SK-N-SH treated with all-trans-retinoic acid at 6 μM for 48 hours (cell line): ENCODE measurements around the gene ADAMTS17.

Source experiments
- BACH2 ChIP-seq: fragments of 250-450 bp; sonication (Bioruptor Pico); IDR thresholded peaks from 2 replicates; pipeline ENCODE4 v1.9.0; 2021; ENCODE audit warnings: mild to moderate bottlenecking, borderline replicate concordance
- CSDC2 ChIP-seq: fragments of 250-450 bp; sonication (Bioruptor Pico); IDR thresholded peaks from 2 replicates; pipeline ENCODE4 v1.5.0; 2020; ENCODE audit warnings: mild to moderate bottlenecking, moderate library complexity
- ESRRG ChIP-seq: fragments of 250-450 bp; sonication (Bioruptor Pico); IDR thresholded peaks from 2 replicates; pipeline ENCODE4 v1.6.1; 2021; ENCODE audit warnings: mild to moderate bottlenecking
- ISL1 ChIP-seq: fragments of 250-450 bp; sonication (Bioruptor Pico); IDR thresholded peaks from 2 replicates; pipeline ENCODE4 v2.1.2; 2022; ENCODE audit warnings: mild to moderate bottlenecking, moderate library complexity
- RARB ChIP-seq: fragments of 250-450 bp; sonication (Bioruptor Pico); IDR thresholded peaks from 2 replicates; pipeline ENCODE4 v1.8.0; 2021; ENCODE audit warnings: mild to moderate bottlenecking, moderate library complexity
- SNAI2 ChIP-seq: fragments of 250-450 bp; sonication (Bioruptor Pico); IDR thresholded peaks from 2 replicates; pipeline ENCODE4 v1.5.0; 2020; ENCODE audit warnings: mild to moderate bottlenecking, moderate library complexity
- TOX ChIP-seq: fragments of 250-450 bp; sonication (Bioruptor Pico); IDR thresholded peaks from 2 replicates; pipeline ENCODE4 v1.8.0; 2021; ENCODE audit warnings: mild to moderate bottlenecking, moderate library complexity, borderline replicate concordance
- ZC3H10 ChIP-seq: fragments of 250-450 bp; sonication (Bioruptor Pico); IDR thresholded peaks from 2 replicates; pipeline ENCODE4 v1.5.1; 2021; ENCODE audit warnings: mild to moderate bottlenecking, moderate library complexity
- ZNF70 ChIP-seq: fragments of 450-650 bp; formaldehyde crosslinking; IDR thresholded peaks from 2 replicates; pipeline ENCODE4 v1.5.0; 2020; ENCODE audit warnings: mild to moderate bottlenecking, moderate library complexity
- TF ChIP-seq, protein P1 (sequence below): fragments of 250-450 bp; sonication (Bioruptor Pico); IDR thresholded peaks from 2 replicates; pipeline ENCODE4 v1.8.0; 2020; ENCODE audit warnings: mild to moderate bottlenecking, moderate library complexity, borderline replicate concordance

DNA sequence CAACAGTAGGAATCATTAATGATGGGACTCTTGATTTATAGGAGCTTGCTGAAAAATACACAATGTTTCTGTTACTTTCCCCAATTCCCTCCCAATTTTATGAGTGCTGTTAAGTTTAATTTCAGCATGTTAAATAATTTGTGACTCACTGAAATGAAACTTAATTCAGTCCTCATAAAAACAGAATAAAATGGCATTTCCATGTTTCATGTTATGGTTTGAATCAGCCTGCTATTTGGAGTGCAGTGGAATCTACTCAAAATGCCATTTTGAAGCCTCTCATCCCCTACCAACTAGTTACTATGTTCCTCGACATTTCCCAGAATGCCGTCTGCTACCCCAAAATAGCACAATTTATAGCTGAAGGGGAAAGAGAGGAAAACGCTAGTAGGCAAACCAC is 237.5 kb downstream of the ADAMTS17 start:
- TF ChIP-seq ZC3H10: no peak
- TF ChIP-seq ESRRG: no peak
- TF ChIP-seq TOX (CRISPR knock-in tag): no peak
- no peak for TF ChIP-seq ZNF70 (CRISPR knock-in tag)
- TF ChIP-seq BACH2 (CRISPR knock-in tag): no peak
- TF ChIP-seq, protein P1, sequence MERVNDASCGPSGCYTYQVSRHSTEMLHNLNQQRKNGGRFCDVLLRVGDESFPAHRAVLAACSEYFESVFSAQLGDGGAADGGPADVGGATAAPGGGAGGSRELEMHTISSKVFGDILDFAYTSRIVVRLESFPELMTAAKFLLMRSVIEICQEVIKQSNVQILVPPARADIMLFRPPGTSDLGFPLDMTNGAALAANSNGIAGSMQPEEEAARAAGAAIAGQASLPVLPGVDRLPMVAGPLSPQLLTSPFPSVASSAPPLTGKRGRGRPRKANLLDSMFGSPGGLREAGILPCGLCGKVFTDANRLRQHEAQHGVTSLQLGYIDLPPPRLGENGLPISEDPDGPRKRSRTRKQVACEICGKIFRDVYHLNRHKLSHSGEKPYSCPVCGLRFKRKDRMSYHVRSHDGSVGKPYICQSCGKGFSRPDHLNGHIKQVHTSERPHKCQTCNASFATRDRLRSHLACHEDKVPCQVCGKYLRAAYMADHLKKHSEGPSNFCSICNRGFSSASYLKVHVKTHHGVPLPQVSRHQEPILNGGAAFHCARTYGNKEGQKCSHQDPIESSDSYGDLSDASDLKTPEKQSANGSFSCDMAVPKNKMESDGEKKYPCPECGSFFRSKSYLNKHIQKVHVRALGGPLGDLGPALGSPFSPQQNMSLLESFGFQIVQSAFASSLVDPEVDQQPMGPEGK (CRISPR knock-in tag): no peak
- TF ChIP-seq ISL1: no peak
- no peak for TF ChIP-seq CSDC2 (CRISPR knock-in tag)
- no peak for TF ChIP-seq SNAI2 (CRISPR knock-in tag)
- TF ChIP-seq RARB (CRISPR knock-in tag): no peak
